Endothelial cell of umbilical vein (primary cell): ENCODE results near the gene DMBX1. TPM values are rescaled to one million over a fixed set of nuclear protein-coding genes. Genes with fewer than 3 reads are reported as not detected.

Source experiments
- BruUV-seq: library from RNA; stranded (reverse); fragments of 400-500 nt; replicated peaks from 2 replicates; lab custom pipeline; 2021; lab: Mats Ljungman, UMichigan
- CTCF ChIA-PET: fragments of 300-600, 350-600 bp; sonication (Branson Sonifier 250); formaldehyde crosslinking; loops from one replicate; lab custom pipeline; 2021; ENCODE audit warnings: antibody characterized with exemption, inconsistent platforms; lab: Charles Lee
- POLR2A ChIA-PET: fragments of 300-600, 350-600 bp; sonication (Branson Sonifier 250); formaldehyde crosslinking; loops from one replicate; lab custom pipeline; 2021; ENCODE audit warnings: antibody characterized with exemption, inconsistent platforms; lab: Charles Lee
- DNase-seq: peaks from one replicate; pipeline ENCODE4 v3.0.0-alpha.2; 2011; ENCODE audit warnings: low read depth, low spot score
- FAIRE-seq: peaks from 2 replicates; lab custom pipeline; 2011; peaks lifted over from hg19 to GRCh38; lab: Jason Lieb, UNC
- H2AFZ ChIP-seq: 2 replicates; pipeline ENCODE4 v1.6.0; 2012; ENCODE audit warnings: low read depth, low read length, control low read depth, inconsistent platforms
- H3K27ac ChIP-seq: 2 replicates; pipeline ENCODE4 v1.5.1; 2011; ENCODE audit warnings: low read depth, mild to moderate bottlenecking, control low read depth, low read length, moderate library complexity; ENCODE audit not compliant: insufficient read depth
- H3K27me3 ChIP-seq, 2 experiments: 2 replicates each; pipeline versions ENCODE4 v1.6.0 to v1.6.1; 2011; ENCODE audit warnings: low read length in 2 of 2, mixed read lengths in 1 of 2; ENCODE audit not compliant: control insufficient read depth in 2 of 2, insufficient read depth in 2 of 2
- H3K36me3 ChIP-seq, 2 experiments: 2 replicates in 1 of 2; 3 replicates in 1 of 2; pipeline ENCODE4 v1.5.1; 2011; ENCODE audit warnings: low read length in 2 of 2, mild to moderate bottlenecking in 1 of 2, moderate library complexity in 1 of 2; ENCODE audit not compliant: control insufficient read depth in 2 of 2, insufficient read depth in 2 of 2; ENCODE audit errors: extremely low read depth in 1 of 2
- H3K4me1 ChIP-seq: 3 replicates; pipeline ENCODE4 v1.5.1; 2011; ENCODE audit warnings: mild to moderate bottlenecking, low read length; ENCODE audit not compliant: control insufficient read depth, insufficient read depth; ENCODE audit errors: extremely low read depth
- H3K4me2 ChIP-seq: 2 replicates; pipeline ENCODE4 v1.6.1; 2011; ENCODE audit warnings: low read length, control low read depth, mixed read lengths; ENCODE audit not compliant: insufficient read depth
- H3K4me3 ChIP-seq, 3 experiments: fragments of 200-600 bp in 1 of 3; sonication (generic), shearing (Covaris generic) in 1 of 3; replicated peaks in 1 of 3; 2 replicates each; pipeline ENCODE4 v1.5.1; 2011 to 2016; ENCODE audit warnings: control low read depth in 3 of 3, low read length in 3 of 3, mild to moderate bottlenecking in 2 of 3, inconsistent platforms in 1 of 3, low read depth in 1 of 3, moderate library complexity in 1 of 3; ENCODE audit not compliant: insufficient read depth in 1 of 3
- H3K79me2 ChIP-seq: 2 replicates; pipeline ENCODE4 v1.6.0; 2012; ENCODE audit warnings: low read length, inconsistent platforms; ENCODE audit not compliant: control insufficient read depth, insufficient read depth
- H3K9ac ChIP-seq: replicated peaks from 2 replicates; pipeline ENCODE3; 2011; ENCODE audit warnings: low read length, control low read depth; ENCODE audit not compliant: insufficient read depth; ENCODE audit errors: extremely low read depth
- H3K9me1 ChIP-seq: replicated peaks from 3 replicates; pipeline ENCODE4 v1.6.0; 2011; ENCODE audit warnings: mild to moderate bottlenecking, low read length; ENCODE audit not compliant: control insufficient read depth, insufficient read depth; ENCODE audit errors: extremely low read depth
- H3K9me3 ChIP-seq: replicated peaks from 2 replicates; pipeline ENCODE4 v1.5.1; 2012; ENCODE audit warnings: low read length, inconsistent platforms; ENCODE audit not compliant: control insufficient read depth, insufficient read depth
- H4K20me1 ChIP-seq: replicated peaks from 2 replicates; pipeline ENCODE3; 2011; ENCODE audit warnings: mild to moderate bottlenecking, low read length; ENCODE audit not compliant: control insufficient read depth, insufficient read depth; ENCODE audit errors: extremely low read depth
- EZH2 ChIP-seq: IDR thresholded peaks from 2 replicates; pipeline ENCODE4 v1.6.1; 2012; ENCODE audit warnings: borderline replicate concordance, low read depth, mild to moderate bottlenecking, moderate library complexity, low read length, inconsistent platforms; ENCODE audit not compliant: severe bottlenecking
- FOS ChIP-seq: IDR thresholded peaks from 2 replicates; pipeline ENCODE4 v1.6.1; 2011; ENCODE audit warnings: mild to moderate bottlenecking, low read length, moderate library complexity, borderline replicate concordance; ENCODE audit not compliant: insufficient read depth
- GATA2 ChIP-seq: IDR thresholded peaks from 2 replicates; pipeline ENCODE4 v1.7.0; 2011; ENCODE audit warnings: low read depth, mild to moderate bottlenecking, moderate library complexity, mixed read lengths, low read length; ENCODE audit not compliant: insufficient read length, insufficient read depth
- JUN ChIP-seq: IDR thresholded peaks from 2 replicates; pipeline ENCODE4 v1.6.1; 2011; ENCODE audit warnings: borderline replicate concordance, low read depth; ENCODE audit not compliant: insufficient read length, insufficient read depth
- MYC ChIP-seq: IDR thresholded peaks from one replicate; pipeline ENCODE4 v1.6.1; 2011; ENCODE audit warnings: mild to moderate bottlenecking, low read depth, low read length
- POLR2A ChIP-seq: IDR thresholded peaks from 2 replicates; pipeline ENCODE4 v1.6.1; 2012; ENCODE audit warnings: low read depth, mild to moderate bottlenecking, control low read depth, low read length
- POLR2AphosphoS5 ChIP-seq: IDR thresholded peaks from 2 replicates; pipeline ENCODE4 v1.6.1; 2012; ENCODE audit warnings: low read depth, mild to moderate bottlenecking, control low read depth, low read length, moderate library complexity; ENCODE audit not compliant: insufficient read depth
- dilution Hi-C: fragments of 300-500 bp; cut with MboI; formaldehyde crosslinking; loops from one replicate; pipeline ENCODE4 v1.15.0; 2019; ENCODE audit warnings: low sequenced_read_pairs; ENCODE audit not compliant: extremely low pct_ligation_motif_present
- intact Hi-C: fragments of 100-400 bp; cut with micrococcal nuclease; formaldehyde crosslinking; loops from one replicate; pipeline ENCODE4 v1.10.0; 2022
- polyA plus RNA-seq, 4 experiments: library from polyadenylated mRNA; depleted of rRNA in 3 of 4; stranded (reverse) in 3 of 4; unstranded in 1 of 4; fragments of >200 nt; gene quantifications; 2 replicates each; pipeline versions ENCODE4 v1.2.1 to v1.2.3, GENCODE V29; 2011 to 2012; ENCODE audit warnings: missing spikeins in 1 of 4
- total RNA-seq: library from RNA; stranded (reverse); gene quantifications from 2 replicates; pipeline ENCODE4 v1.2.3, GENCODE V29; 2021
- TF ChIP-seq, protein P1 (sequence below), 2 donors: IDR thresholded peaks; 1 replicate in 1 of 2; 2 replicates in 1 of 2; pipeline ENCODE4 v1.5.1; 2011; ENCODE audit warnings: low read length in 2 of 2, mild to moderate bottlenecking in 2 of 2, moderate library complexity in 2 of 2, control low read depth in 1 of 2, inconsistent platforms in 1 of 2, low read depth in 1 of 2; ENCODE audit not compliant: insufficient read depth in 1 of 2; ENCODE audit errors: extremely low read depth in 1 of 2
- TF ChIP-seq, protein P2 (sequence below): IDR thresholded peaks from 2 replicates; pipeline ENCODE4 v1.6.1; 2011; ENCODE audit not compliant: insufficient read depth, insufficient read length

Gene DMBX1
- total and polyA plus RNA-seq, 2 donors (not counting 3 experiments of a cell fraction or from before 2014, with no cell fraction given), result not detected

DNA sequence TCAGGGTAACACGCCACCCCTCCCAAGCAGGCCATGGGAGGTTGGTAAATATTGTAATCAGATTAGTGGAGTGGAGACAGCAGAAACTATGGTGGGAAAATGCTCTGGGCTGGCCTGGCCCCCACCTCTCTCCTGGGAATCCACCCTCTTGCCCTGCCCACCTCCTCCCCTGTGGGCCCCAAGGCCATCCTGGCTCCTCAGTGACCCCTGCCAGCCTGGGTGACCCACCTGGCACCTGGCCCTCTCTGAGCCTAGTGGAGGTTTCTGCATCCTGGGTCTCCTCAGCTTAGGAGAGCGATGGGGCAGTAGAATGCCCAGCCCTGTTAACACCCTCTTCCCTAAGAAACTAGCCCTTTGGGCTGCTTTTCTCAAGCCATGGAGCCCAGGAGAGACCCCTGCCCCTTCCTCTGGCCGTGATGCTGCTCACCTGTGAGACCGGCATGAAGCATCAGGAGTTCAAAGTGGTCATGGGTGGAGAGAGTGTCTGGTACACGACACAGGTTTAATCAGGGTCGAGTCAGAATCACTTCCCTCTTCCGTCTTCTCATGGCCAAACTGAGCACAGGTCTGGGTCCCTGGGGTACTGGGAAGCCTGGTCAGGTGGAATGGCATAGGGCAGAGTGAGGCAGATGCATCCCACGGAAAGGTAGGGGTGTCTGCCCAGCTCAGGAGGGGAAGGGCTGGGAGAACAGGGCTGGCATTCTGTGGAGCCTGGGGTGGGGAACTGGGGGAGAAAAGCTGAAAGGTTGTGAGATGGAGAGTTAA is 10.7 kb upstream of the DMBX1 start:
- Histone ChIP-seq H4K20me1 (no peaks in the 10 kb centered on the region), H3K27me3 (peaks cover 47 to 49% of the 10 kb centered on the region in 2 experiments), H3K4me3 (no peak overlapping the region), H3K27ac (no peak overlapping the region), H3K4me2 (no peak overlapping the region), H3K36me3 (no peaks in the 10 kb centered on the region), H3K9me3 (no peaks in the 10 kb centered on the region), H3K4me1 (no peaks in the 10 kb centered on the region), H3K9me1 (no peaks in the 10 kb centered on the region), H3K9ac (no peak overlapping the region), H3K79me2 (no peaks in the 10 kb centered on the region), H2AFZ (no peak overlapping the region)
- no TSS peak for BruUV-seq
- DNase-seq (no peak), FAIRE-seq (no peak)
- intact Hi-C loops (loop anchor here (10.0 kb wide), 1 partner anchor 246 kb away; no protein-coding TSS in a partner anchor), dilution Hi-C loops (no loop called here)
- CTCF ChIA-PET, result interaction anchor here (0.5 to 3.7 kb wide), 10 partner anchors 10 to 246 kb away, joined by 3 to 26 read pairs (median 6); no protein-coding TSS in a partner anchor
- TF ChIP-seq POLR2AphosphoS5 (no peak), POLR2A (no peak), FOS (no peak), EZH2 (no peak), JUN (no peak), MYC (no peak), GATA2 (no peak)
- TF ChIP-seq, protein P1, sequence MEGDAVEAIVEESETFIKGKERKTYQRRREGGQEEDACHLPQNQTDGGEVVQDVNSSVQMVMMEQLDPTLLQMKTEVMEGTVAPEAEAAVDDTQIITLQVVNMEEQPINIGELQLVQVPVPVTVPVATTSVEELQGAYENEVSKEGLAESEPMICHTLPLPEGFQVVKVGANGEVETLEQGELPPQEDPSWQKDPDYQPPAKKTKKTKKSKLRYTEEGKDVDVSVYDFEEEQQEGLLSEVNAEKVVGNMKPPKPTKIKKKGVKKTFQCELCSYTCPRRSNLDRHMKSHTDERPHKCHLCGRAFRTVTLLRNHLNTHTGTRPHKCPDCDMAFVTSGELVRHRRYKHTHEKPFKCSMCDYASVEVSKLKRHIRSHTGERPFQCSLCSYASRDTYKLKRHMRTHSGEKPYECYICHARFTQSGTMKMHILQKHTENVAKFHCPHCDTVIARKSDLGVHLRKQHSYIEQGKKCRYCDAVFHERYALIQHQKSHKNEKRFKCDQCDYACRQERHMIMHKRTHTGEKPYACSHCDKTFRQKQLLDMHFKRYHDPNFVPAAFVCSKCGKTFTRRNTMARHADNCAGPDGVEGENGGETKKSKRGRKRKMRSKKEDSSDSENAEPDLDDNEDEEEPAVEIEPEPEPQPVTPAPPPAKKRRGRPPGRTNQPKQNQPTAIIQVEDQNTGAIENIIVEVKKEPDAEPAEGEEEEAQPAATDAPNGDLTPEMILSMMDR (IDR thresholded peaks at IDR 0.05; ENCODE audit: extremely low read depth in 1 of 2, insufficient read depth in 1 of 2, low read depth in 1 of 2, low read length in 2 of 2), result no peak
- TF ChIP-seq, protein P2, sequence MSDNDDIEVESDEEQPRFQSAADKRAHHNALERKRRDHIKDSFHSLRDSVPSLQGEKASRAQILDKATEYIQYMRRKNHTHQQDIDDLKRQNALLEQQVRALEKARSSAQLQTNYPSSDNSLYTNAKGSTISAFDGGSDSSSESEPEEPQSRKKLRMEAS, result no peak
- POLR2A ChIA-PET, result no interaction called here
